HEK293T (cell line): ENCODE results near the gene AKT1.

Source experiments
- BHLHE40 ChIP-seq: fragments of 450-650 bp; IDR thresholded peaks from 2 replicates; pipeline ENCODE4 v1.6.1; 2016; ENCODE audit warnings: mild to moderate bottlenecking, moderate library complexity, borderline replicate concordance
- CTBP1 ChIP-seq: fragments of 450-650 bp; IDR thresholded peaks from 2 replicates; pipeline ENCODE4 v1.6.1; 2016; ENCODE audit warnings: borderline replicate concordance
- ELF4 ChIP-seq: fragments of 450-650 bp; IDR thresholded peaks from 2 replicates; pipeline ENCODE4 v1.6.1; 2017; ENCODE audit warnings: antibody characterized with exemption
- FOXA1 ChIP-seq: fragments of 450-650 bp; IDR thresholded peaks from 2 replicates; pipeline ENCODE4 v1.6.1; 2016; ENCODE audit warnings: mild to moderate bottlenecking
- FOXK2 ChIP-seq: fragments of 450-650 bp; IDR thresholded peaks from 2 replicates; pipeline ENCODE4 v1.6.1; 2016; ENCODE audit warnings: mild to moderate bottlenecking
- FOXM1 ChIP-seq: fragments of 450-650 bp; IDR thresholded peaks from 2 replicates; pipeline ENCODE4 v1.6.1; 2017; ENCODE audit warnings: mild to moderate bottlenecking, borderline replicate concordance
- HDGF ChIP-seq: fragments of 450-650 bp; IDR thresholded peaks from 2 replicates; pipeline ENCODE4 v1.6.1; 2017; ENCODE audit warnings: antibody characterized with exemption, borderline replicate concordance
- L3MBTL2 ChIP-seq: fragments of 450-650 bp; conservative IDR thresholded peaks from 2 replicates; pipeline ENCODE4 v1.6.1; 2016; ENCODE audit warnings: mild to moderate bottlenecking
- NFRKB ChIP-seq: fragments of 450-650 bp; IDR thresholded peaks from 2 replicates; pipeline ENCODE4 v1.6.1; 2016; ENCODE audit warnings: mild to moderate bottlenecking, moderate library complexity
- SP1 ChIP-seq: fragments of 450-650 bp; IDR thresholded peaks from 2 replicates; pipeline ENCODE4 v1.6.1; 2017
- SUZ12 ChIP-seq: fragments of 450-650 bp; IDR thresholded peaks from 2 replicates; pipeline ENCODE4 v1.6.1; 2016; ENCODE audit warnings: mild to moderate bottlenecking
- TARDBP ChIP-seq: fragments of 450-650 bp; IDR thresholded peaks from 2 replicates; pipeline ENCODE4 v1.6.1; 2016
- ZNF384 ChIP-seq: fragments of 450-650 bp; IDR thresholded peaks from 2 replicates; pipeline ENCODE4 v1.6.1; 2016
- TF ChIP-seq, protein P1 (sequence below): fragments of 450-650 bp; IDR thresholded peaks from 2 replicates; pipeline ENCODE4 v1.6.1; 2016

DNA sequence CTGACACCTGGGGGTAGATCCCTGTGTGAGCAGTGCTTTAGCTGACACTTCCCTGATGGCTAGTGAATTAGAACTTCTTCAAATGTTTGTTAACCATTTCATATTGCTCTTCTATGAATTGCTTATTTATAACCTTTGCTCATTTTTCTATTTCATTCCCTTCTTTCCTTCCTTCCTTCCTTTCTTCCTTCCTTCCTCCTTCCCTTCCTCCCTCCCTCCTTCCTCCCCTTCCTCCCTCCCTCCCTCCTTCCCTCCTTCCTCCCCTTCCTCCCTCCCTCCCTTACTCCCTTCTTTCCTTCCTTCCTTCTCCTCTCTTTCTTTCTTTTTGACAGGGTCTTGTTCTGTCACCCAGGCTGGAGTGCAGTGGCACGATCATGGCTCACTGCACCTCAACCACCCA lies 46.2 kb upstream of the AKT1 start:
- TF ChIP-seq BHLHE40 (no peak), ZNF384 (no peak), CTBP1 (no peak), NFRKB (no peak), TARDBP (no peak), L3MBTL2 (no peak), ELF4 (no peak), SUZ12 (no peak), FOXK2 (no peak), SP1 (no peak), HDGF (no peak), FOXM1 (no peak), FOXA1 (no peak)
- TF ChIP-seq, protein P1, sequence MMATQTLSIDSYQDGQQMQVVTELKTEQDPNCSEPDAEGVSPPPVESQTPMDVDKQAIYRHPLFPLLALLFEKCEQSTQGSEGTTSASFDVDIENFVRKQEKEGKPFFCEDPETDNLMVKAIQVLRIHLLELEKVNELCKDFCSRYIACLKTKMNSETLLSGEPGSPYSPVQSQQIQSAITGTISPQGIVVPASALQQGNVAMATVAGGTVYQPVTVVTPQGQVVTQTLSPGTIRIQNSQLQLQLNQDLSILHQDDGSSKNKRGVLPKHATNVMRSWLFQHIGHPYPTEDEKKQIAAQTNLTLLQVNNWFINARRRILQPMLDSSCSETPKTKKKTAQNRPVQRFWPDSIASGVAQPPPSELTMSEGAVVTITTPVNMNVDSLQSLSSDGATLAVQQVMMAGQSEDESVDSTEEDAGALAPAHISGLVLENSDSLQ = no peak
